Activated naive CD8-positive, alpha-beta T cell treated with anti-CD3 and anti-CD28 coated beads, Interleukin-2, amount 10 ng/mL, durations not matched to agents 7 days and 5 days (primary cell): ENCODE results near the gene ST8SIA2. TPM values are rescaled to one million over a fixed set of nuclear protein-coding genes. Genes with fewer than 3 reads are reported as not detected.

Experiments
- ATAC-seq: fragments of 150-1000 bp; cut with Tn5 transposase; one replicate; pipeline ENCODE4 v1.10.0; 2021; ENCODE audit warnings: low read depth, moderate library complexity
- POLR2A ChIA-PET: fragments of 350-600 bp; sonication (Branson Sonifier 250); formaldehyde crosslinking; loops from one replicate; lab custom pipeline; 2021; ENCODE audit warnings: antibody characterized with exemption; lab: Charles Lee
- DNase-seq: peaks from one replicate; pipeline ENCODE4 v3.0.0; 2021
- H3K27ac Mint-ChIP-seq: one replicate; pipeline ENCODE4 v1.8.0; 2022; ENCODE audit warnings: mild to moderate bottlenecking, mixed read lengths
- H3K27me3 Mint-ChIP-seq: one replicate; pipeline ENCODE4 v1.8.0; 2022; ENCODE audit warnings: mild to moderate bottlenecking, moderate library complexity, mixed read lengths
- H3K36me3 Mint-ChIP-seq: one replicate; pipeline ENCODE4 v1.8.0; 2021; ENCODE audit warnings: mild to moderate bottlenecking, mixed read lengths
- H3K4me1 Mint-ChIP-seq: one replicate; pipeline ENCODE4 v1.8.0; 2021; ENCODE audit warnings: mixed read lengths
- H3K4me3 Mint-ChIP-seq: one replicate; pipeline ENCODE4 v1.8.0; 2022; ENCODE audit warnings: mild to moderate bottlenecking, moderate library complexity, mixed read lengths
- H3K9me3 Mint-ChIP-seq: one replicate; pipeline ENCODE4 v1.8.0; 2021; ENCODE audit warnings: mixed read lengths
- total RNA-seq, 2 experiments: library from RNA; stranded (reverse); gene quantifications; one replicate each; pipeline ENCODE4 v1.2.3, GENCODE V29; 2021

ST8SIA2 gene
- not detected for total RNA-seq

GRCh38 chr15:92393071-92393979 is at the start of gene ST8SIA2:
Gene ST8SIA2 (plus strand): TSS chr15:92393881. CDS start chr15:92394065, 184 bp downstream.
- Mint-ChIP-seq H3K36me3 (no peaks in the 10 kb centered on the region), H3K4me3 (peak within 1 kb of the TSS; percentile 38), H3K9me3 (no peaks in the 10 kb centered on the region), H3K27me3 (peaks cover 64% of the 10 kb centered on the region), H3K27ac (no peak within 1 kb of the TSS), H3K4me1 (peaks cover 9% of the 10 kb centered on the region)
- DNase-seq (peak; percentile 34), ATAC-seq (no peak)
- POLR2A ChIA-PET = no interaction called here

- no peak overlapping the region for H3K27ac Mint-ChIP-seq
- H3K36me3 Mint-ChIP-seq = no peaks in the 10 kb centered on the region
- H3K4me1 Mint-ChIP-seq = no peaks in the 10 kb centered on the region
- H3K9me3 Mint-ChIP-seq = peaks cover under 1% of the 10 kb centered on the region
- POLR2A ChIA-PET = no interaction called here
- ATAC-seq (no peak), DNase-seq (no peak)
- peaks cover 2% of the 10 kb centered on the region for H3K27me3 Mint-ChIP-seq
- no peak overlapping the region for H3K4me3 Mint-ChIP-seq
Measured at GRCh38 chr15:92343924-92344643, 49.6 kb upstream of the ST8SIA2 start.

- Mint-ChIP-seq H3K27me3 (peaks cover 2% of the 10 kb centered on the region), H3K36me3 (no peaks in the 10 kb centered on the region), H3K9me3 (peaks cover 3% of the 10 kb centered on the region), H3K27ac (no peak overlapping the region), H3K4me3 (no peak overlapping the region), H3K4me1 (no peaks in the 10 kb centered on the region)
- DNase-seq (no peak), ATAC-seq (no peak)
- POLR2A ChIA-PET = no interaction called here
Measured at GRCh38 chr15:92346063-92346462, 47.6 kb upstream of the ST8SIA2 start.

- POLR2A ChIA-PET = no interaction called here
Measured at GRCh38 chr15:92355307-92355706, 38.4 kb upstream of the ST8SIA2 start.

GRCh38 chr15:92361321-92362000 is 32.2 kb upstream of the ST8SIA2 start:
- DNase-seq (no peak), ATAC-seq (no peak)
- POLR2A ChIA-PET = no interaction called here
- no peak overlapping the region for H3K4me3 Mint-ChIP-seq
- H3K9me3 Mint-ChIP-seq = no peaks in the 10 kb centered on the region
- peaks cover 17% of the 10 kb centered on the region for H3K27me3 Mint-ChIP-seq
- H3K27ac Mint-ChIP-seq = no peak overlapping the region
- no peaks in the 10 kb centered on the region for H3K4me1 Mint-ChIP-seq
- no peaks in the 10 kb centered on the region for H3K36me3 Mint-ChIP-seq

More at GRCh38 chr15:92355307-92355706, 38.4 kb upstream of the ST8SIA2 start:
- Mint-ChIP-seq H3K27ac (no peak overlapping the region), H3K27me3 (peaks cover 18% of the 10 kb centered on the region), H3K9me3 (no peaks in the 10 kb centered on the region), H3K4me1 (no peaks in the 10 kb centered on the region), H3K36me3 (no peaks in the 10 kb centered on the region), H3K4me3 (no peak overlapping the region)
- DNase-seq (no peak), ATAC-seq (no peak)

- Mint-ChIP-seq H3K4me1 (no peaks in the 10 kb centered on the region), H3K27ac (no peak overlapping the region), H3K4me3 (no peak overlapping the region), H3K36me3 (no peaks in the 10 kb centered on the region), H3K9me3 (no peaks in the 10 kb centered on the region), H3K27me3 (peaks cover 14% of the 10 kb centered on the region)
- POLR2A ChIA-PET = no interaction called here
- no peak for DNase-seq
- ATAC-seq = no peak
Measured at GRCh38 chr15:92362001-92362350, 31.7 kb upstream of the ST8SIA2 start.

- POLR2A ChIA-PET = no interaction called here
- H3K4me3 Mint-ChIP-seq = no peak overlapping the region
- H3K36me3 Mint-ChIP-seq = no peaks in the 10 kb centered on the region
- H3K27me3 Mint-ChIP-seq = peaks cover 5% of the 10 kb centered on the region
- H3K27ac Mint-ChIP-seq = no peak overlapping the region
- no peak for DNase-seq
- H3K4me1 Mint-ChIP-seq = no peaks in the 10 kb centered on the region
- no peaks in the 10 kb centered on the region for H3K9me3 Mint-ChIP-seq
- no peak for ATAC-seq
Measured at GRCh38 chr15:92365084-92365483, 28.6 kb upstream of the ST8SIA2 start.

- peaks cover 5% of the 10 kb centered on the region for H3K27me3 Mint-ChIP-seq
- no peak overlapping the region for H3K4me3 Mint-ChIP-seq
- ATAC-seq = no peak
- DNase-seq = no peak
- no peaks in the 10 kb centered on the region for H3K9me3 Mint-ChIP-seq
- H3K36me3 Mint-ChIP-seq = no peaks in the 10 kb centered on the region
- no peak overlapping the region for H3K27ac Mint-ChIP-seq
- POLR2A ChIA-PET = no interaction called here
- H3K4me1 Mint-ChIP-seq = no peaks in the 10 kb centered on the region
Measured at GRCh38 chr15:92365906-92366305, 27.8 kb upstream of the ST8SIA2 start.

GRCh38 chr15:92366381-92366780 is 27.3 kb upstream of the ST8SIA2 start:
- no peak overlapping the region for H3K27ac Mint-ChIP-seq
- H3K27me3 Mint-ChIP-seq = peaks cover 5% of the 10 kb centered on the region
- H3K4me1 Mint-ChIP-seq = no peaks in the 10 kb centered on the region
- POLR2A ChIA-PET = no interaction called here
- ATAC-seq = no peak
- no peaks in the 10 kb centered on the region for H3K9me3 Mint-ChIP-seq
- no peak for DNase-seq
- no peaks in the 10 kb centered on the region for H3K36me3 Mint-ChIP-seq
- no peak overlapping the region for H3K4me3 Mint-ChIP-seq

- H3K27ac Mint-ChIP-seq = no peak overlapping the region
Measured at GRCh38 chr15:92375057-92375456, 18.6 kb upstream of the ST8SIA2 start.

GRCh38 chr15:92376109-92376508 is 17.6 kb upstream of the ST8SIA2 start:
- H3K9me3 Mint-ChIP-seq = no peaks in the 10 kb centered on the region
- H3K27me3 Mint-ChIP-seq = peaks cover 30% of the 10 kb centered on the region
- ATAC-seq (no peak), DNase-seq (no peak)
- POLR2A ChIA-PET = no interaction called here
- H3K4me1 Mint-ChIP-seq = no peaks in the 10 kb centered on the region
- H3K4me3 Mint-ChIP-seq = no peak overlapping the region
- no peak overlapping the region for H3K27ac Mint-ChIP-seq
- H3K36me3 Mint-ChIP-seq = no peaks in the 10 kb centered on the region

More at GRCh38 chr15:92375057-92375456, 18.6 kb upstream of the ST8SIA2 start:
- POLR2A ChIA-PET = no interaction called here
- no peak for DNase-seq
- Mint-ChIP-seq H3K27me3 (peaks cover 24% of the 10 kb centered on the region), H3K4me3 (no peak overlapping the region), H3K9me3 (no peaks in the 10 kb centered on the region), H3K4me1 (no peaks in the 10 kb centered on the region), H3K36me3 (no peaks in the 10 kb centered on the region)
- ATAC-seq = no peak

GRCh38 chr15:92377083-92377789 is 16.4 kb upstream of the ST8SIA2 start:
- Mint-ChIP-seq H3K4me1 (no peaks in the 10 kb centered on the region), H3K4me3 (no peak overlapping the region), H3K36me3 (no peaks in the 10 kb centered on the region), H3K9me3 (no peaks in the 10 kb centered on the region), H3K27me3 (peaks cover 32% of the 10 kb centered on the region), H3K27ac (no peak overlapping the region)
- ATAC-seq (no peak), DNase-seq (no peak)
- POLR2A ChIA-PET = no interaction called here
